B cell (primary cell): ENCODE results near the gene GRIK5.

Experiments used
- CTCF ChIP-seq: fragments of 200-600 bp; IDR thresholded peaks from one replicate; pipeline ENCODE4 v1.8.0; 2022; ENCODE audit warnings: antibody characterized with exemption, mild to moderate bottlenecking
- EZH2 ChIP-seq: IDR thresholded peaks from 2 replicates; pipeline ENCODE4 v1.6.1; 2012; ENCODE audit warnings: borderline replicate concordance, low read depth, mild to moderate bottlenecking, moderate library complexity, low read length; ENCODE audit not compliant: insufficient read depth, poor library complexity, severe bottlenecking

DNA sequence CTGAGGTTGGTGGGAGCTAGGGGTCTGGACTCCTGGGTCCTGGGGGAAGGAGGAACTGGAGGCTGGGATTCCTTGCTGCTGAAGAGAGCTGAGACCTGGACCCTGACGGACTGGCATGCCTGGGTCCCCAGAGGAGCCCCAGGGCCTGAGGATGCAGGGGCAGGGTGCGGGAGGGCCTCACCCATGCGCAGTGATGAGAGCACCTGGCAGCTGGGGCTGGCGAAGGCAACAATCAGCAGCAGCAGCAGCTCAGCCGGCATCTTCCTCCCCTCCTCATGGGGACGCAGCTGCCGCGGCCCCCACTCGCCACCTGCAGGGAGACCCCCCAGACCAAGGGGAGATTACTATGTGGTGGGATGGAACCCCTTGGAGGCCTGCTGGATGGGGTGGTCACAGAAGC lies 4.5 kb downstream of the GRIK5 start:
- TF ChIP-seq CTCF, result no peak
- no peak for TF ChIP-seq EZH2
